Amniotic epithelial cell (primary cell): ENCODE results near the gene LRRC3.
A peak's percentile ranks its signal among the peaks of the same experiment; 100 is the strongest.
"Not testable (repeated sequence)": the region's sequence is repeated elsewhere in the genome, so short reads cannot be mapped to it uniquely, and the experiment has no call there.

Source experiments
- DNase-seq: peaks from one replicate; pipeline ENCODE4 v3.0.0-alpha.2; 2010; ENCODE audit warnings: low read depth

Gene LRRC3

GRCh38 chr21:44496564-44497550 is 41.5 kb downstream of the LRRC3 start:
- DNase-seq = no peak

DNA sequence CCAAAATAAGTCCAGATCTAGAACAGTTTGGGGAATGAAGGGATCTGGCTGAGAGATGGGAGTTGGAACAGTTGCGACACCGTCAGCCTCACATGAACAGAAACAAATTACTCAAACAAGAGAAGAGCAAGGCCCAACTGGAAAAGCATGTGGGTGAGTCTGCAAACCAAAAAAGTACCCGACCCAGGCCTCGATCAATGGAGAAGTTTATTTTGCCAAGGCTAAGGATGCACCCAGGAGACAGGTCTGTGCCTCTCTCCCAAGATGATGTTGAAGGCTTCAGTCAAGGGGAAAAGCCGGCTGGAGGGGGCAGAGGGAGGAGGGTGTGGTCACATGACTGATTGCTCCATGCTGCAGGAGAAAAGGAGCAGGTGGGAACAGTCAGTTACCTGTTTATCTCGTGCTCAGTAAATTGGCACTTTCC is 42.4 kb downstream of the LRRC3 start:
- no peak for DNase-seq

DNA sequence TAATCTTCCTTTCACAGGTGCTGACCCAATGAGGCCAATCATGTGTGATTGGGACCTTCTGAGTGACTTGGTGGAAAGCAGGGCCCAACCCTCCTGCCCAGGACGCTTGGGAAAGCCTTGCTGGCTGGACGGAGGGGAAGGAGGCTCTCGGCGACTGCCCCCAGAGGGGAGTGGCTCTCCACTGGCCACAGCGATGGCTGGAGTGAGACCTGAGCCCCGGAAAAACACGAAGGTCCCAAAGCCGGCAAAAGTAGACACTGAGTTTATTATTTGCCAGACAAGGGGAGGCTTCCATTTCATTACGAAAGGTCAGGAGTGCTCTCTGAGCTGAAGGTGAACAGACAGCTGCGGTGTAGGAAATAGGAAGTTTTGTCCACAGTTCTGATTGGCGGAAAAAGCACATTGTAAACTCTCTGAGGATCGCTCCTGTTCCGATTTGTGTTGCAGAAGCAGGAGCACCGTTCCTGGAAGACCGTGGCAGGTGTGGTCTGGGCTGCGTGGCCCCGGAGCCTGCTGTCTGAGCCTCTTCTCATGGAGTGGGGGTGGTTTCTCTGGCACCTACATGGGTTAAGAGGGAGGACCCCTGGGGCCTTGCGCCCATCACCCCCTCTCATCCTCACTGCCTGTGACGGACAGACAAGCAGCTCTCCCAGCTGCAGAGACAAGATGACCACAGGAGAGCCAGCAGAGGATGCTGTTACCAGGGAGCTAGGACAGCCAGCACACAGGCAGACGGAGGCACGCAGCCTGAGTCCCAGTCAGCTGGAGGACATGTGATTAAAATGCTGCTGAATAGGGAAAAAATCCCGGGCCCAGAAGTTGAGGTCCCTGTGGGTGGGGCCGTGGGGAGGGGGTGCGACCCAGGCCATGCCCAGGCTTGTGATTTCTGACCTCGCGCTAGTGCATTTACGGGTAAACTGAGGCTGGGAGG is 43.2 kb downstream of the LRRC3 start:
- DNase-seq = no peak

- DNase-seq = no peak
These were observed 43.9 kb downstream of the LRRC3 start for GRCh38 chr21:44499211-44499560.

- no peak for DNase-seq
These were observed 44.3 kb downstream of the LRRC3 start for GRCh38 chr21:44499631-44500030.

GRCh38 chr21:44500111-44500510 is 44.8 kb downstream of the LRRC3 start:
- no peak for DNase-seq

GRCh38 chr21:44502171-44502958 is 47.1 kb downstream of the LRRC3 start:
- DNase-seq = no peak

GRCh38 chr21:44503006-44503889 is 47.9 kb downstream of the LRRC3 start:
- not testable (repeated sequence) for DNase-seq

- no peak for DNase-seq
These were observed 48.6 kb downstream of the LRRC3 start for GRCh38 chr21:44503901-44504399.

DNA sequence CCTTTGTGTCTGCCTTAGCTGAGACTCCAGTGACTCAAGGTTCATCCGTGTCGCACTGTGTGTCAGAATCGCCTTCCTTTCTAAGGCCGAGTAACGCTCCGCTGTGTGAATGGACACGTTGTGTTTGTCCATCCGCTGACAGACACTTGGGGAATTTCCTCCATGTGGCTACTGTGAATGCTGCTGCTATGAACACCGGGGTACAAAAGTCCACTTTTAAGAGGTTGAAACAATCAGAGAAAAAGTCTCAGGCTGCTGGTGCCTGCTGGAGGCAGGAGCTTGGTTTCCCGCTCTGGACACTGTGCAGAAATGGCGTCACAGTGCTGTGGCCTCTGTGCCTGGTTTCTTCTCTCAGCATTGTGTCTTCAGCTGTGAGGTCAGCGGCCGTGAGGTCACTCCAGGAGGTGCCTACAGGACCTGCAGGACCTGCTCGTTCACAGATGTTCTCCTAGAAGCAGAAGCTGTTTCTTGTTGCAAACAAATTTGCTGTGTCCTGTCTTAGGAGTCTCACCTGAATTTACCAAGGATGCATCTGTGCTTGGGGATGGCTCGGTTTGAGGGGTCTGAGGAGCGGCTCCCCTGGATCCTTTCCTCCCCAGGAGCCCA is 50.5 kb downstream of the LRRC3 start:
- no peak for DNase-seq

DNA sequence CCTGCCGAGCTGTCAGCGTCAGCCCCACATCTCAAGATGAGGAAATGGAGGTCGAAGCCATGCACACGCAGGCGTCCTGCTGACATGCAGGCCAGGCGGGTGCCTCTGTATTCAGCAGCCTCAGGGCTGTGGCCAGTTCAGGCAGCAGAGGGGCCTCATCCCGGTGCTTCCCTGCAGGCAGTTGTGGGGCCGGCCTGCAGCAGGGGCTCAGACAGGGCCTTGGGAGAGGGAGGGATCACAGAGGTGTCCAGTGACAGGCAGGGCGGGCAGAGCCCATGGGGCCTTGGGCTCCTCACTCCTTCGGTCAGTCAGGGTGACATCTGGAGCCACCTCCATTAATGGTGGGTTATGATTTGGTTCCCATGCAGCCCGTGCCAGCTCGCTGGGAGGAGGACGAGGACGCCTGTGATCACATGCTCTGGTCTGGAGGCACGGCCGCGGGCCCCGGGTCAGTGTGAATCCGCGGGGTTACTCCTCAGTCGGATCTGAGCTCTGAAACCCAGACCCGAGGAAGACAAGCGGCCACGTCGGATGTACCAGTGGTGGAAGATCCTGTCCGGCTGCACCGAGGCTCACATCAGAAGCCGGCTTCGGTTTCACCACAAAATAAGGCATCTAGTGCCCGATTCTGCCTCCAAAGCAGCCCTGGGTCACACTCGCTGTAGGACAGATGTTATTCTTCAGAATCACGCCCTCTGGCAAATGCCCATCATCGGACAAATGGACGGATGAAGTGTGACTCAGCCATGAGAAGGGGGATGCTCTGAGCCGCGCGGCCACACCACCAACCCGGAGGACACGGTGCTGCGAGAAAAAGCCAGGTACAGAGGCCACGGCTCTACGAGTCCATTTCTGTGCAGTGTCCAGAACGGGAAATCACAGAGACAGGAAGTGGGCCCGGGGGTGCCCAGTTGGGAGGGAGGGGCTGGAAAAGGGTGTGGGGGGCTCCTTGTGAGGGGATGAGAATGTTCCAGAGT is 51.3 kb downstream of the LRRC3 start:
- no peak for DNase-seq

GRCh38 chr21:44507673-44508425 is 52.5 kb downstream of the LRRC3 start:
- DNase-seq = no peak

DNA sequence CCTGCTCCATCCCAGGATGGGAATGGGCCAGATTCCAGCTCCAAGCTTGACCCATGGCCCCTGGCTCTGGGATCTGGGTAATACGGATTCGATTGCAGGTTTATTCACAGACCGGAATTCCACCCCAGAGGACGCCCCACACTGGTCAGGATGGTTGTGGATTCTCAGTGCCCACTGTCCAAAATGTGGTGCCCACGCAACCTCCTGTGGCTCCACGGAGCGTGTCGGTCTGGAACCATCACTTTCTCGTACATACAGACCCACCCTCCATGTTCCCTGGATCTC is 53.1 kb downstream of the LRRC3 start:
- DNase-seq = no peak

DNA sequence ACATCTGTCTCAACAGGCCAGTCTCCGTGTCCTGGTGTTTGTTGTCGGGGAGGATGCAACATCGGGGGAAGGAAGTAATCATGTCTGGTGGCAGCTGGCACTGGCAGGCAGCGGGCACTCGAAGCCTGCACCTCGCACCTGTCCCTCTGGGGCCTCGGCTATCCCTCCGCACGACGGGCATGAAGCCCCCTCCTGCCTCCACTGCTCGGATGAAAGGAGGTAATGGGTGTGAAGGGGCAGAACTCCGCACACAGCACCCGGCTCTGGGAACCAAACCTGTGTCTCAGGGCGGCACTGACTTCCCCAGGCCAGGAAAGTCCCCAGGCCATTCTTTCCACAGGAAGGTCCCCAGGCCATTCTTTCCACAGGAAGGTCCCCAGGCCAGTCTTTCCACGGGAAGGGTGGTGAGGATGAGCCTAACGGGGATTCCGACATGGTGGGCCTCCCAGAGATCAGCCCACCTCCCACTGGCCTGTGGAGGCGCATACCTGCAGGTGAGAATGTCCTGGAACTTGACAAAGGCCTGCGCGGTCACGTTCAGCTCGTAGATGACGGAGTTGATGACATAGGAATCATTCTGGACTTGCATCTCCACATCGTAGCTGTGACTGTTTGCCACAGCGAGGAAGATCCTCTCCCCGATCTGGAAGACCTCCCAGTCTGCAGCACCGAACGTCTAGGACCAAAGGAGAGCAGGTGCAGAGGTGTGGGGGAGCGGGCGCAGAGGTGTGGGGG is 53.6 kb downstream of the LRRC3 start:
- no peak for DNase-seq

GRCh38 chr21:44509539-44509938 is 54.2 kb downstream of the LRRC3 start:
- DNase-seq = no peak

GRCh38 chr21:44510109-44510507 is 54.8 kb downstream of the LRRC3 start:
- no peak for DNase-seq

DNA sequence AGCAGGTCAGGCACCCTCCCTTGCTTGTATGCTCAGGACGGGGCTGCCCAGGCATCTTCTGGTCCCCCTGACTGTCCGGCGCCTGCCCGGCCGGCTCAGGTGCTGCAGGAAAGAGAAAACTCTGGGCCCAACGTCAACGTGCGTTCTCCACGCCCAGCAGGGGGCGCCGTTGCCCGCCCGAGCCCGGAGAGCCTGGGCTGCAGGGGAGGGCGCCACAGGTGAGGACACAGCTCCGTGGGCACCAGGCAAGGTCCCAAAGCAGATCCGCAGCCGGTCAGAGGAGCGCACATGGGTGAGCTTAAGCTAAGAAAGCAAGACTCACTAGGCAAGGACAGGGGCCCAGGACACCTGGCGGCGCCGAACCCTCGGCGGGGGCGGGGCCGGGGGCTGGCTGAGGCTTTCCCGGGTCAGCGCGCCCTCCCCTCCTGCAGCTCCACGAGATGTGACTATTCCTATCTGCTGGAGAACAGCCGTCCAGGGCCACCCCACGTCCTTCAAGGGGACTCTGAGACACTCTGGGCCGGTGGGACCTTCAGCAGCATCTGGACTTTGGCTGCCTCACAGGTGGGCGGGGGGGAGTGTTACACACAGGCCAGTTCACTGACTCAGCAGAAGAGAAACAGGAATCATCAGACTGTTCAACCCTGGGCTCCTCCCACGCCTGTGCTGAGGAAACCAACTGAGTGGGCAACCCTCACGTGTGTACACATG is 55.4 kb downstream of the LRRC3 start:
- peak; percentile 28 for DNase-seq
